HG03378 (cell line): ENCODE data around the gene LY6G5C.

Experiments used
- ATAC-seq: cut with Tn5 transposase; IDR thresholded peaks from one replicate; pipeline ENCODE4 v1.9.1; 2021; ENCODE audit warnings: mild to moderate bottlenecking, moderate library complexity; ENCODE audit not compliant: unreplicated experiment

LY6G5C gene

GRCh38 chr6:31691564-31692108 lies 10.8 kb upstream of the LY6G5C start:
- no peak for ATAC-seq

- no peak for ATAC-seq
These were observed 10.2 kb upstream of the LY6G5C start for GRCh38 chr6:31691078-31691463.

- no peak for ATAC-seq
These were observed 9.6 kb upstream of the LY6G5C start for GRCh38 chr6:31690231-31691077.

DNA sequence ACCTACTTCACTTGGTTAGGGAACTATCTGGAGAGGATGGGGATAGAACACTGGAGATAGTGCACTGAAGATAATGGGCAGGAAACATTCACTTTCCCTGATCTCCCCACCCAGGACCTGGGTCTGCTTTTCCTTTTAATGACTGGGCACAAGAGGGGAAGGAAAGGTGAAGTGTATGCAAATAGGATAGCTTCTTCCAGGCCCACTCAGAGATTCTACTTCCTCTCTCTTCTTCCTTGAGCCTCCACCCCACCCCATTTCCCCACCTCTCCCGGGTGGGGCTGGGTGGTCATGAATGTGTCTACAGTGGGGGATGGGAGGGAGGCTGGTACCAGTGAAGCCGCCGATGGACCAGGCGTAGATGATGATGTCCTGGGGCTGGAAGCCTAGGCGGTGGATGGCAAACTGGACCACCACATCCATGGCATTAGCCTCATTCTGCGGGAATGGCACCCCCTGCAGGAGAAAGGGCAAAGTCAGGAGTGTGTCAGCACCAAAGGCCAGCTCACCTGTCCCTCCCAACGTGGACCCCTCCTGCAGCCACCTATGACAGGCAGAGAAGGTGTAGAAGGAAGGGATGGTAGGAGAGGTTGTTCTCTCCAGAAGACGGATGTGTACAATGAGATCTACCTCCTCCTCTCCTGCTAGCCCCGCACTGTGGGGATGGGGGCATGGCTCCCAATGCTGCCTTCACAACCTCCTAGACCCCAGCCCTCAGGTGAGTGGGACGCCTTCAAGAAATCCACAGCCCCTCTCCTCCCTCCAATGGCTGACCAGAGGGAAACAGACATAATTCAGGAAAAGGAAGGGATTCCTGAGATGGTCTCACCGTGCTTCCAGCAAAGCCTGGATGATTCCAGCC lies 8.6 kb upstream of the LY6G5C start:
- ATAC-seq, result no peak

- ATAC-seq, result no peak
These were observed 7.2 kb upstream of the LY6G5C start for GRCh38 chr6:31687860-31688693.

DNA sequence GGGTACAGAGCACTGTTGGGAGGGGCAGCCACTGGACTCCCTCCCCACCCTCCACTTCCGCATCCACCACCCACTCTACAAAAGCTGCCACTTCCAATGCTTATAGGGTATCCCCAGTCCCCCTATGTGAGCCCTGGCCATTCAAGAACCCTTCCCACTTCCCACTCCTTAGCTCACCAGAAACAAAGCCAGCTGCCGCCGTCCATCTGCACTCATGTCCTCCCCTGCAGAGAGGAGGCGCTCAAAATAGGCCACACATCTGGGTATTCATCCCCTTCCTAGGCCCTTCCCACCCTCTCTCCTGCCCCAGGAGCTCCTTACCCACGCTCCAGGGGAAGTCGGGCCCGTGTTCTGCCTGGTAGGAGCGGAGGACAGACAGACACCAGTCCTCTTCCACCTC lies 6.5 kb upstream of the LY6G5C start:
- no peak for ATAC-seq

DNA sequence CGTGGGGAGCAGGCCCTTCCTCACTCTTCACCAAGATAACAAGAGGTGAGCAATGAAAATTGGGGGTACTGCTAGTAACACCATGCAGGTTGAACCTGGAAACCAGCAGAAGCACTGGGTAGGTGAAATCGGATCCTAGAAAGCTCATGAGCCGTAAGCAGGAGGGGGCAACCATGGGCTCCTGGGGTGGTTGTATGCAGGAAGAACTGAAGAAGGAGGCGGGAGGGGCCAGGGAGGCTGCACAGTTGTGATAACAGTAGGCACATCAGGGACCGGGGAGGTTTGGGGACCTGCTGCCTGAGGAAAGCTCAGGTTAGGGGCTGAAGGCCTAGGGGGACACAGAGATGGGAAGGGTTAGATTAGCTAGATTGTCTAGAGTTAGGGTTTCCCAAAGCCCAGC lies 5.6 kb upstream of the LY6G5C start:
- ATAC-seq, result no peak

- ATAC-seq, result no peak
These were observed 2.7 kb upstream of the LY6G5C start for GRCh38 chr6:31683591-31683990.

GRCh38 chr6:31681135-31681671 lies 336 bp upstream of the LY6G5C start:
- no peak for ATAC-seq

- ATAC-seq, result no peak
These were observed 2.9 kb downstream of the LY6G5C start for GRCh38 chr6:31677955-31678354.

- no peak for ATAC-seq
These were observed 4.0 kb downstream of the LY6G5C start for GRCh38 chr6:31676904-31677303.

DNA sequence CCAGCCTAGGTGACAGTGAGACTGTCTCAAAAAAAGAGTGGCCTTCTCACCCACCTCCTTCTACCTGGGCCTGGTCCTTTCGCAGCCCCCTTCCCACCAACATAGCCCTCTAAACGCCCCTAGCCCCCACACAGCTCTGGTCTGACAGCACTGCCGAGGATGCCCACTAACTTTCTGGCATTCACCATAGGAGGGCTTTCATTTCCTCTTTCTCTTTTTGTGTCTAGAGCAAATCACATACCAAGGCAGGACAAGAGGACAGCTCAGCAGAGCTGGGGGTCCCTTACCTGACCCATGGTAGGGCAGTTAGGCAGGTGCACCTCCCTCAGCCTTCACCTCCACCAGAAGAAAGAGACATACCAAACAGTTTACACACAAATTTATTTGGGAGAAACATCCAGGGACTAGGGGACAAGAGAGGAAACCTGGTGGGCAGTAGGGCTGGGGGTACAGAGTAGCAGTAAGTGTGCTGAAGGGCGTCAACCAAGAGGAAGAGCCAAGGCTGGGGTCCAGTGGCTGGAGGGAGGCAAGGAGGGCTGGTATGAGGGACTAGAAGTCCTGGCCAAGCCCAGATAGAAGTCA lies 4.5 kb downstream of the LY6G5C start:
- ATAC-seq, result no peak

DNA sequence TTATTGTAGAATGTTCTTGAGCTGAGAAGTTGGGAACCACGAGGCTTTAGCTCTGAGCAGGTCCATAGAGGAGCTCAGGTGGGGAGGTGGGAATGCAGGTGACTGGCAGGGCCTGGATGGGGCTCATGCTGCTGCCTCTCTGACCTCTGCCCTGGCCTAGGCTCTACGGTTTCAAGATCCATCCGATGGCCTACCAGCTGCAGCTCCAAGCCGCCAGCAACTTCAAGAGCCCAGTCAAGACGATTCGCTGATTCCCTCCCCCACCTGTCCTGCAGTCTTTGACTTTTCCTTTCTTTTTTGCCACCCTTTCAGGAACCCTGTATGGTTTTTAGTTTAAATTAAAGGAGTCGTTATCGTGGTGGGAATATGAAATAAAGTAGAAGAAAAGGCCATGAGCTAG lies 11.2 kb downstream of the LY6G5C start, which contains the start of gene LY6G5B:
TSS of gene LY6G5B (plus strand) at position 301 of the 400 bp plus-strand sequence. CDS start 975 bp downstream, outside the sequence.
- ATAC-seq, result no peak

- ATAC-seq, result no peak
These were observed 14.4 kb downstream of the LY6G5C start for GRCh38 chr6:31666337-31666965.

DNA sequence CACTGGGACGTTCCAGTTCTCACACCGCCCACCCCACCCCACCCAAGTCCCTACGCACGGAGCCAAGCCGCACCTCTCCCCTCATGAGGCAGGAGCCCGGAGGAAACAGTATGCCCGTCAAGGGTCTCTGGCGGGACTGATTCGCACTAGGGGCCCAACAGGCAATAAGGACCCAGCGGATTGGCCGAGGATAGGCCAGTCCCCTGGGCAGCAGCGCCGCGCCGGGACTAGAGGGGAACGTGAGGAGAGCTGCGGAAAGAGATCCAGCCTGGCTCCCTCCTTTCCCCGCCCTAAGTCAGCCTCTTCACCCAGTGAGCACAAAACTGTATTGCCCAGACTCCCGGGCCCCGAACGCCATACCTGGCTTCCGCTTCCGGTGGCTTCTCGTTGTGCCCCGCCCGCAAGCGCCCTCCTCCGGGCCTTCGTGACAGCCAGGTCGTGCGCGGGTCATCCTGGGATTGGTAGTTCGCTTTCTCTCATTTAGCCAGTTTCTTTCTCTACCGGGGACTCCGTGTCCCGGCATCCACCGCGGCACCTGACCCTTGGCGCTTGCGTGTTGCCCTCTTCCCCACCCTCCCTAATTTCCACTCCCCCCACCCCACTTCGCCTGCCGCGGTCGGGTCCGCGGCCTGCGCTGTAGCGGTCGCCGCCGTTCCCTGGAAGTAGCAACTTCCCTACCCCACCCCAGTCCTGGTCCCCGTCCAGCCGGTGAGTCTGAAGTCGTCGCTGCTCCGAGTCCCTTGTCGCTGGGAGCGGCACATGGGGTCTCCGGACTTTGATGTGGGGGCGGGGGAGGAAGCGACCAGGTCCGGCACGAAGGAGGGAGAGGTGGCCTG lies 15.1 kb downstream of the LY6G5C start, which contains the start of gene CSNK2B:
TSS of gene CSNK2B (plus strand) at position 580 of the 836 bp plus-strand sequence. CDS start 752 bp downstream, outside the sequence.
- peak; percentile 74 for ATAC-seq

- ATAC-seq, result peak; percentile 46
These were observed 15.9 kb downstream of the LY6G5C start, which contains the start of gene GPANK1 for GRCh38 chr6:31664790-31665500. Gene GPANK1 (minus strand): TSS chr6:31664997. CDS start chr6:31664478, 519 bp downstream.

- ATAC-seq, result no peak
These were observed 16.7 kb downstream of the LY6G5C start for GRCh38 chr6:31663961-31664789.
